Activated naive CD4-positive, alpha-beta T cell (primary cell): Measurements from ENCODE around the gene HBS1L.

ENCODE experiments used
- DNase-seq, 4 experiments: peaks; one replicate each; lab custom pipeline; 2025; lab: John Stamatoyannopoulos, UW

The HBS1L gene

GRCh38 chr6:135036731-135037420 is 17.7 kb downstream of the HBS1L start:
- DNase-seq, result no peak

DNA sequence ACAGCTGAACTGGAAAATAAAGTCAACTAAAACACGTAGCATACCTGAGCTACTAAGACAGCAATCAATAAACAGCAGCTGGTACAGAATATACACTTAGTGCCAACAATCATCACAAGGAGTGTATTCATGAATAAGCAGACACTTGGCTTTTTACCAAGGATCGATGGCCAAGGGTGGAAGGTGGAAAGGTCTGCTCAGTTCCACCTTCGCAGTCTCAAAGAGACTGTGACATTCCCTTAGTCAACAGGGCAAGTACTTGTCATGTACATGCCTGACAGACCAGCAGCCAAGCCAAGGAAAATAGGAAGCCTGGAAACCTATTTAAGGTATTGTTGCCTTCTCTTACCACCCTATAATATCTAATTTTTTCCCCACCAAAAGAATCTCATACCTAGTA is 21.4 kb downstream of the HBS1L start:
- no peak for DNase-seq

GRCh38 chr6:135030532-135031178 is 24.0 kb downstream of the HBS1L start:
- DNase-seq, result no peak

GRCh38 chr6:135030056-135030473 is 24.6 kb downstream of the HBS1L start:
- no peak for DNase-seq

DNA sequence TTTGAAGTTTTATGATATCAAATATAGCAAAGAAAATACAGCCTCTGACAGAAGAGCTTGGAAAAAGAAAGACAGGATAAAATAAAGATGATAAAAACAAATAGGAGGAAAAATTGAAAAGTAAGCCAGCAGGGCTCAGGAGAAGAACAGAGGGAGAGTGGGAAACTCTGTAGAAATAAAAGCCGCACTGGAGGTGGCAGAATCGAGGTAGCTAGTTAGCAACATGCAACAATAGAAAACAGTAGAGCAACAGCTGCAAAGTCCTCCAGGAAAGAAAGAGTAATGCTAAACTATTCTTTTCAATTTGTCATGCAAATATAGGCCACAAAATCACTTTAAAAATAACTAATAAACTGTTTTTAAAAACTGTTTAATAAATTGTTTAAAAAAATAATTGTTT is 28.8 kb downstream of the HBS1L start:
- no peak for DNase-seq

GRCh38 chr6:135025175-135025574 is 29.4 kb downstream of the HBS1L start:
- no peak for DNase-seq

GRCh38 chr6:135022050-135022697 is 32.4 kb downstream of the HBS1L start:
- no peak for DNase-seq

DNA sequence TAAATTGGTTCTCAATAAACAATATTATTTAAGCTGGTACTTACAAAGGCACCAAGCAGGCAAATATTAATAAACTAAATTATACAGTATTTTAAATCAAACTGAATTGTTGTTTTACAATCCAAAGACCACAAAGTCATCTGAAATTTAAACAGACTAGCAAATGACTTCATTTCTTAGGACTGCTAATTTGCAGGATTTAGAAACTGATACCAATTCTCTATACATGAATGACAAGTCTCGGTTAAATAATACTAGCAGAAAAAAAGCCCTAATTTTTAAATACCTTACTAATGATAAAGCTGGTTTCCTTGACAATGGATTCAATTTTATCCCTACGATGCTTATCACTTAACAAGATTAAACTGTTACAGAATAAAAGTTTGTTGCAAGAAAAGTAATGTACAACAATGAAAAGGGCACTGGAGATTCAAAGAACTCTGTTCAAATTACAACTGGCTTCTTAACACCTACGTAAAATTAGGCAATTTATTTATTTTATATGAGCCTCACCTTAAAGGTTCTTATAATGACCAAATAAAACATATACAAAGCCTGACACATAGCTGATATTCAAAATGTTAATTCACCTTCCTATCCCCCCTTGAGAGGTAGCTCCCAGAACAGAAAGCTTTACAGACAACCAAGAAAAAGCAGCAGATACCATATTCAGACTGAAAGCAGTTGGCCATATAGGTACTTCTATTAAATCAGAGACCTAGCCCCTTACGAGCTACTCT is 33.1 kb downstream of the HBS1L start:
- DNase-seq, result no peak

DNA sequence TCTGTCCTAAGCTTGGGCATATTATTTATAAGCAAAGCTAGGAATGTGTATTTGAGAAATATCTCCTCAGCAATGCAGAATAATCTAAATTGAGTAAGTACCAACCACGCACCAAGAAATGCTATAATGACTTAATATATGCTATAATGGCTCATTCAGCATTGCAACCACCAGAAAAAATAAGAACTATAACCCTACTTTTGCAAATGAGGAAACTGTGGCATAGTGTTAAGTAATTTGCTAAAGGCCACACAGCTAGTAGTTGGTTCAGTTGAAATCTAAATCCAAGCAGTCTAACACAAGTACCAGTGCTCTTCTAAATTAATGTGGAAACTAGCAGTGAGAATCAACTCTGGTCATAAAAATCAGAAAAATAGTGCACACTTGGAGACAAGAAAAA is 35.7 kb downstream of the HBS1L start:
- DNase-seq, result no peak

- DNase-seq, result no peak
Observed at GRCh38 chr6:135018052-135018451, 36.6 kb downstream of the HBS1L start.

GRCh38 chr6:135014353-135014832 is 40.2 kb downstream of the HBS1L start:
- no peak for DNase-seq

DNA sequence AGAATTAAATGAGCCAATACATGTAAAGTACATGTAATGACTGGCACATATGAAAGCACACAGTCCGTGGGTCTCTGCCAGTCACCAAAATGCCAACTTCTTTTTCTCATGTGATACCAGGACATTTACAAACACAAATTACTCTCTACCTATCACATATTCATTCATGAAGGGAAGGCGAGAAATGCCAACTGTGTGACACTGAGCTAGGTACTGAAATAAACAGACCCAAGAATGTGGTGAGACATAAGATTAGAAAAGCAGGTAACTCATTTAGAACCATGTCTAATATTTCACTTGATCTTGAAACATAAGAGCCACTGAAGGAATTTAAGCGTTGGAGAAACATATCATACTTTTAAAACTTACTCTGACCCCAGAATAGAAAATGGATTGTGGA is 41.4 kb downstream of the HBS1L start:
- DNase-seq, result no peak

DNA sequence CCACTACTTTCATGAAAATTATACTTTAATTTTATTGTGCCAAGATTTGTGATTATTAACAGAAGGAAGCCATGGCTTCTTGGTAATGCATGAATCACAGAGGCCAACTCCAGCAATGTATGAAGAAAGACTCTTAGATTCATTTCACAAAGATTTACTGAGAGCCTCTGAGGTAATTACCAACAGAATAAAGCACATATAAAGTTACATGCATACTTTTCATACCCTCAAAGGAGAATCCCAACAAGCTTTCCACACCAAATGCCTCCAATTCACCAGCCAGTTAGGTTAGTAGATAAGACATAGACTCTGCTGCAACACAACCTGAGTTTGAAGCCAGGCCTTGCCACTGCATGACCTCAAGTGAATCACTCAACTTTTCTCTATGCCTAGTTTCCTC is 41.9 kb downstream of the HBS1L start:
- DNase-seq, result no peak

DNA sequence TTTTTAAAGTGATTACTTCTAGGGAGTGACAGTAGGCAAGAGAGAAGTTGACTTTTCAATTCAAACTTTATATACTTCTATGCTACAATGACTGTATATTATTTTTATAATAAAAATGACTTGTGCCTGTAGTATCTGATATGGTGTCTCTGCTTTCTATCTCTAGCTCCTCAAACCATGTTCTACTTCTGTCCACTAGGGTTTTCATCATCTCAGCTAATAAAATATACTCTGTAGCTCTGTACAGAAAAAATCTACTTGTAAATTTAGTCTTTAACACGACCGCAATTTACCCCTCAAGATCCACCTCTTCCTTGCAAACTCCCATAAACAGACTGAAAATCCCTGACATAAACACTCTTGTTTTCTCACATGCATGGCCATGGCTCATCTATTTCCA is 42.3 kb downstream of the HBS1L start:
- no peak for DNase-seq

DNA sequence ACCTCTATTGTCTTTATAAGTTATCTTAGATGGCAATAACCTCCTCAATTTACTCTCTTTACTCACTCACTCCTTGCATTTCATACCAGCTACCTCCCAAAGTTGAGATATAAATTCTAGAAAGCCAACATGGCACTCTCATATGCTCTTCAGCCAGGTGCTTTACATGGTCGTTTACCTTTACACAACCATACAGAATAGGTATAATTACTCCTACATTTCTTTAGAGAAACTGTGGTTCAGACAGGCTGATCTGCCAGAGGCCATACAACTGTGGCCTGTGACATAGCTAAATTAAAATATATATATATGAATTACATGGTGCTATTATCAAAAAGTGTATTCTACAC is 45.7 kb downstream of the HBS1L start:
- DNase-seq, result no peak

DNA sequence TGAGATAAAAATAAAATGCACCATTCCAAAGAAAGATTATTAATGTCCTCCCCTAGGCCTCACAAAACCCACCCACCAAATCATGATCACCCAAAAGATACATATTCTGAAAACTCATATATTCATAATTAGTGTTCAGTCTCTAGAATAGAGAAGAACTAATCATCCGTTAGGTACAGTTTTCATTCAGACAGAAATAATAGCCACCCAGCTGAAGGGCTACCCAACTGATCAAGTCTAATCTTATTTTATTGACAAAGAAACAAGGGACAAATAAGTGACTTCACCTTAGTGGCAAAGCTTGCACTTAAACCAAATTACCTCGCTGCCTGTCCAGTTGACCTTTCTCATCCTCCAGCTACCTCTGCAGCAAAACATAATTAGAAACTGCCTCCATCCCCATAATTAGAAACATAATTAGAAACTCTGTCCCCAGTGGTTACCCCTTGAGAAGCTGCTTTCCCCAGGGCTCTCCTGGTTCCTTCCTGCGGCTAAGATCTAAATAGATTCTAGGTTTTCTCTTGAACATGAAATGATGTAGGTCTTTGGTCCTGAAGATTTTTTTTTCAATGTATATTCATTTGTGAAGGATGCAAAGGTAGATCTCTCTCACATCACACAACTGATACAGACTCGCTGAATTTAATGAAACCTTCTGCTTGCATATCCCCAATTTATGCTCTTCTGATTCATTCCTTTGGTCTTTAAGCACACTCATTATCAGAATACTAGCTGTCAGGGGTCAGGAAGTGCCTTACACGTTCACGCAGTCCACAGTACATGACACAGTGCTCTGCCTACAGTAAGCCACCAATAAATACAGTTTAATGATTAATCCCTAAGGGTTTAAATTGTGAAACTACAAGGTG is 46.3 kb downstream of the HBS1L start:
- DNase-seq, result no peak

DNA sequence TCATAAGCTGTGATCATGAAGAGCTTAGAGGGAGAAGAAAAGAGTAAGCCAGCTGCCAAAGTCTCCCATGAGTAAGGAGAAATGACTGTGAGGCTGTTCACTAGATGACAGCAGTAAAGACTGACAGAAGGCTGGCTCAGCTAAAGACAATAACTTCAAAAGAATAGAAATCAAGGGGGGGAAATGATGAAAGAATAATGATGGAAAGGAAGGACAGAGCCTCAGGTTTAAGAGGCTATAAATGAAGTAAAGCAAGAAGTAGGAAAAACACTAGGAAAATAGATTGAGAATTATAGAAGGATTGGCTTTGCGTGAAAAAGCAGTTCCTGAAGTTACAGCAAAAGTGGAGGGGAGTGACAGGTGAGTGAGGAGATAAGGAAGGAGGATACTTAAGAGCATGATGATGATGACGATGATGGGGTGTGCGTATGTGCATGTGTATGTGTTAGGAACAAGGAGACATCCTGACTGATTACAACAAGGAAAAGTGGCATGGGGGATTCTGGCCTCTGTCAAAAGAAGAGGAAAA is 48.2 kb downstream of the HBS1L start:
- DNase-seq, result no peak

- DNase-seq, result no peak
Observed at GRCh38 chr6:135004399-135004798, 50.2 kb downstream of the HBS1L start.

GRCh38 chr6:135002974-135003703 is 51.5 kb downstream of the HBS1L start:
- DNase-seq, result no peak

DNA sequence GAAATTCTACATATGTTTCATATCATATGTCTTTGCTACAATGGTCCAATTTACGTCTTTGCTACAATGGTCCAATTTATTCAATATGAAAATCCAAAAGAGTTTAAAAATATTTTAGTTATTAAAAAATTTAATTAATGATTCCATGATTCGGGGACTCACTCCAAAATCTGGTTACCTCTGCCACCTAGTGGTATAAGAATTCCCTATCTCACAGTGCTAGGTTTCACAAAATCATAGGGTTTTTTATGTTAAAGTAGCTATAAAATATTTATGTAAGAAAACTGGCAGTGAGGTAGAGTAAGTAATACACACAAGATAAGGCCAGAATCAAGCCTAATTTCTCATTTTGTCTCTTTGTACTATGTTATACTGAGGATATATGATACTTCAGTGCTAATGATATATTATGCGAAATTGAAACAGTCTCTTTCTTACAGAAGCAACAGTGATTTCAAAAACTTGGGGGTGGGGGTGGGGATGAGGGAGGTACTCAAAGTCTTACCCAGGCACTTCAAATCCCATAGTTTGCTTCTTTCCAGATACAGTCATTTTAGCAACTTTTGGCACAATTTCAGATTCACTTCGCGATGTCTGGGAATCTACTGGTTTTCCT is 52.3 kb downstream of the HBS1L start:
- no peak for DNase-seq
